GM18505 (cell line): Measurements from ENCODE around the gene CENATAC.
"Not testable (repeated sequence)": the region's sequence is repeated elsewhere in the genome, so short reads cannot be mapped to it uniquely, and the experiment has no call there.

Source experiments
- ATAC-seq: cut with Tn5 transposase; IDR thresholded peaks from one replicate; pipeline ENCODE4 v1.9.1; 2021; ENCODE audit not compliant: unreplicated experiment
- POLR2A ChIP-seq: IDR thresholded peaks from 4 replicates; pipeline ENCODE4 v1.6.1; 2011; ENCODE audit warnings: borderline replicate concordance; ENCODE audit not compliant: insufficient read depth, insufficient read length; ENCODE audit errors: extremely low read depth

Gene CENATAC

DNA sequence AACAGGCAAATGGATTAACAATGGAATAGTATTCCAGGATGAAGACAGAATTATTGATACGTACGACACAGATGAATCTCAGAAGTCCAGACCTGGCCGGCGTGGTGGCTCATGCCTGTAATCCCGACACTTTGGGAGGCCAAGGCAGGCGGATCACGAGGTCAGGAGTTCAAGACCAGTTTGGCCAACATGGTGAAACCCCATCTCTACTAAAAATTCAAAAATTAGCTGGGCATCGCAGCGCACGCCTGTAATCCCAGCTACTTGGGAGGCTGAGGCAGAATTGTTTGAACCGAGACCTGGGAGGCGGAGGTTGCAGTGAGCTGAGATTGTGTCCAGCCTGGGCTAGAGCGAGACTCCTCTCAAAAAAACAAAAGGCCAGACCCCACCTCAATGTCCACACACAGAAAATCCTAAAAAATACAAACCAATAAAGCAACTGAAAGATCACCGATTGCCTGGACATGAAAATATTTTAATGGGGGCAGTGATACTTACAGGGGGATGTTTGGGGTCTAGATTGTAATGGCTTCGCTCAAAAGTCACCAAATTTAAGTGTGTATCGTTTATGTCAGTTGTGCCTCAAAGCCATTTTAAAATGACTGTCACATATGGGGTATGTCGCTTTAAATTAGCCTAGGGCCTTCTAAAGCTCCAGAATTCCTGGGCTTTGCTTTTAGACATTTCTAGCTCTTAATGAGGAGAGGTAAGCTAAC is 16.4 kb downstream of the CENATAC start:
- no peak for ATAC-seq
- TF ChIP-seq POLR2A, result no peak

DNA sequence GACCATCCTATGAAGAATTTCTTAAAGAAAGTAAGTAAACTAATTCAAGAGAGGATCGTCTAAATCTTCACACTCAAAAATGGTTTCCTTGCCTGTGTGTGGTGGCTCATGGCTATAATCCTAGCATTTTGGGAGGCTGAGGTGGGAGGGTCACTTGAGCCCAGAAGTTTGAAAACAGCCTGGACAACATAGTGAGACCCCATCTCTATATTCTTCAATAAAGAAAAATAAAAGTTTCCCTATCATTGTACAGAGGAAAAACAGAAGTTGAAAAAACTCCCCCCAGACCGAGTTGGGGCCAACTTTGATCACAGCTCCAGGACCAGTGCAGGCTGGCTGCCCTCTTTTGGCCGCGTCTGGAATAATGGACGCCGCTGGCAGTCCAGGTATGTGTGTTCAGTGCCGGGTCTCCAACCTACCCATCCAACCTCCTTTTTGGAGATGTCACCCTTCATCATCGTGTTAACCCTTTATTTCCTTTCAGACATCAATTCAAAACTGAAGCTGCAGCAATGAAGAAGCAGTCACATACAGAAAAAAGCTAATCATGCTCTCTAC is 17.2 kb downstream of the CENATAC start:
- ATAC-seq, result no peak
- TF ChIP-seq POLR2A, result peak; percentile 42

DNA sequence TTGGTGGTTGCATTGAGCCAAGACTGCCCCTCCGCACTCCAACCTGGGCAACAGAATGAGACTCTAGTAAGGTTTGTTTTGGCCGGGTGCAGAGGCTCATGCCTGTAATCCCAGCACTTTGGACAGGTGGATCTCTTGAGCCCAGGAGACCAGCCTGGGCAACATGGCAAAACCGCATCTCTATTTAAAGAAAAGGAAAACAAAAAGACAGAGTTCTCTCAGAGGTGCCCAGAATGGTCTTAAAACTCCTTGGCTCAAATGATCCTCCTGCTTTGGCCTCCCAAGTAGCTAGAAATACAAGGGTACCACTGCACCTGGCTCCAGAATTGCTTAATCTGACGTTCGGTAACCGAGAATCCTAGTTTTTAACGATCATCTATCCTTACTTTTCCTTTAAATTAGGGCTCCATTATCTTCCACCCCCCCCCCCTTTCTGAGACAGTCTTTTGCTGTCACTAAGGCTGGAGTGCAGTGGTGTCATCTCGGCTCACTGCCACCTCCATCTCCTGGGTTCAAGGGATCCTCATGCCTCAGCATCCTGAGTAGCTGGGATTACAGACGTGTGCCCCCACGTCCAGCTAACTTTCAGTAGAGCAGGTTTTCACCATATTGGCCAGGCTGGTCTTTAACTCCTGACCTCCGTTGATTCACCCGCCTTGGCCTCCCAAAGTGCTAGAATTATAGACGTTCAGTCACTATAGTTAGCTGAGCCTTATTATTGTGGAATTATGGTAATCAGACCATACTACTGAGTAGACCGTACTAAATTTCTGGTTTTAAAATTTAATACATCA is 18.5 kb downstream of the CENATAC start:
- ATAC-seq, result no peak
- TF ChIP-seq POLR2A, result no peak

- ATAC-seq, result not testable (repeated sequence)
Measured at GRCh38 chr11:119017377-119017776, 19.4 kb downstream of the CENATAC start.

DNA sequence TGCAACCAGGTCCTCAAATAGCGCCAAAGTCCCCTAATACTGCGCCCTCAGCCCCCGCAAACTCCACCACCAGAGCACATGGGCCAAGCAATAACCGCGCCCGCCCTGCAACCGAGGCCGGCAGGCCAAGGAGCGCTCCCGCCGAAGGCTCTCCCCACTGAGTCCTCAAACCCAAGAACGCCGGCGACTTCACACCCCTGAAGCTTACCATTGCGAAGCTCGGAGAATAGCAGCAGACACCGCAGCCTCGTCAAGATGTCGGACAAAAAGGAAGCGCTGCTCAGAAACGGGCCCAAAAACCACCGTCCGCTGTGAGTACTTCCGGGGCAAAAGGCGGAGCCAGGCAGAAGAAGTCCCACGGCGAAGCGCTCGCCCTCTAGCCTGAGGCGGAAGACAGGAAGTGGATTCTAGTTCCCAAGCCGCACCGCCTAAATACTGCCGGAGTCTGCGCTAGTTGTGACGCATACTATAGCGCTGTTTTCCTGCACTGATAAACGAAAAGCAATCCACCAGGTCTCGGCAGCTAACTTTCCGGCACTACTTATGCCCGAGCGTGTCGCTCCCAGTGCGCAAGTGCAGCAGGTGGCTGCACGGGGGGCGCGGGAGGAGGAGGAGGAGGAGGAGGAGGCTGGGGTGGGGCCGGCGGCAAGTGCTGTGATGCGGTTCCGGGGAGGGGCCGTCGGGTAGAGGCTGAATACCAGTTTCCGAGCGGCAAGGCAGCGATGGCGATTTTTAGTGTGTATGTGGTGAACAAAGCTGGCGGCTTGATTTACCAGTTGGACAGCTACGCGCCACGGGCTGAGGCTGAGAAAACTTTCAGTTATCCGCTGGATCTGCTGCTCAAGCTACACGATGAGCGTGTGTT is 20.4 kb downstream of the CENATAC start, which contains the start of the genes RPS25 and TRAPPC4:
Gene RPS25 (minus strand): TSS at position 270 of the 865 bp plus-strand sequence. CDS start 59 bp downstream, at position 211.
Gene TRAPPC4 (plus strand): TSS at position 693 of the 865 bp plus-strand sequence. CDS start 30 bp downstream, at position 723.
- peak; percentile 73 for ATAC-seq
- peak; percentile 94 for TF ChIP-seq POLR2A

DNA sequence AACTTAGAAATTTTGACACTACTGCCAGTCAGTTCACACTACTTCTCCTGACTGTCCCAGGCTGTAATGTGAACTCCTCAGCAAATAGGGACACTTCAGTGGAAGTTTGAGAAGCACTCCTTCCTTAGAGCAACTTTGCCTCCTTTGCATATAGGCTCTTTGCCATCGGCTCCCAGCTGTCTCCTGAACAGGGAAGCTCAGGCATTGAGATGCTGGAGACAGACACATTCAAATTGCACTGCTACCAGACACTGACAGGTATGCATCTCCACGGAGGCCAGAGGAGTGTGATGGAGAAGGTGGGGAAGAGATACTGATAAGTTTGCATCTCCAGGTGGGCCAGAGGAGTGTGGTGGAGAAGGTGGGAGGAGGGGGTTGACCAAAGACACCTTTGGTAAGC is 22.1 kb downstream of the CENATAC start:
- TF ChIP-seq POLR2A, result no peak
- no peak for ATAC-seq

DNA sequence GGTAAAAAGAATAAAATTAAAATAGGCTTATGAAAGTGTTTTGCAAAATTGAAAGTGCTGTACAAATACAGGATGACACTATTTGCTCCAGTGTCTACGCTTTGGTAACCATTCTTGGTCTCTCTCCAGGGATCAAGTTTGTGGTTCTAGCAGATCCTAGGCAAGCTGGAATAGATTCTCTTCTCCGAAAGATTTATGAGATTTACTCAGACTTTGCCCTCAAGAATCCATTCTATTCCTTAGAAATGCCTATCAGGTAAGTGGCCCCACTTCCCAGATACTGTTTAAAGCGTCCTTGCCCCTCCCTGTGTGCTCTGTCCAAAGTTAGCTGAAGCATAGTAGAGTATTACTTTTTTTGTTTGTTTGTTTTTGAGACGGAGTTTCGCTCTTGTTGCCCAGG is 23.7 kb downstream of the CENATAC start:
- TF ChIP-seq POLR2A, result no peak

DNA sequence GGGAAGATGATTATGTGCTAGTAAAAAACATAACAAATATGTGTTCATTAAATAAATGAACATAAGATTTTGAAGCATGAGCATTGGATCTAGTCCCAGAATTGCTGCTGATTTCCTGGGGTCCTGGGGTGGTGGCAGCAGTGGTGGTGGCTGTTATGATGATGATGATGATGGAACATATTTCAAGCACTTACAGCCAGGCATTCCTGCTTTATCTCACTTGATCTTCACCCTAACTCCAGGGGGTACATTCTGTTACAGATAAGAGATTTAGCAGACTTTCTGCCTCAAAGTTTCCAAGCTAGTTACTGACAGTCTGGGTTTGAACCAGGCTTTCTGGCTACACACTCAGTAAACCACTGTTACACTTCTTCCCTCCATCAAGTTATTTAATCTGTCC is 25.8 kb downstream of the CENATAC start:
- TF ChIP-seq POLR2A, result no peak
- no peak for ATAC-seq

More for the DNA sequence above, 23.7 kb downstream of the CENATAC start:
- no peak for ATAC-seq

GRCh38 chr11:119024430-119025098 is 26.6 kb downstream of the CENATAC start:
- TF ChIP-seq POLR2A, result no peak
- ATAC-seq, result no peak

DNA sequence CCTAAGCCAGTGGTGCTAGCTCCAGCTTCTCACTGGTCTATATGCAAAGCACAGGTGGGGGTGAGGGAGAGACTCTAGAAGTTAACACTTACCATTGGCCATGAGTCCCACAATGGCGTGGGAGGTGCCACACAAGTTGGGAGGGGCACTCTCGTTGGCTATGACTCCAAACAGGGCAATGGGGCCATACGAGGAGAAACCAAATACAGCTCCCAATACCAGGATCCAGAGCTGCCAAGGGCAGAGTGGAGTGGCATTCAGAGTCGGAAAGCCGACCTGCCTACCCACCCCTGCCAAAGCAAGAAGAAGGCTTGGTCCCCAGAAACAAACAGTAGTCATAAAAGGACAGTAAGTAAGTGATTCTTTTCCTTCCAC is 27.1 kb downstream of the CENATAC start:
- no peak for ATAC-seq
- no peak for TF ChIP-seq POLR2A

GRCh38 chr11:119025541-119025940 is 27.6 kb downstream of the CENATAC start:
- no peak for TF ChIP-seq POLR2A
- no peak for ATAC-seq

DNA sequence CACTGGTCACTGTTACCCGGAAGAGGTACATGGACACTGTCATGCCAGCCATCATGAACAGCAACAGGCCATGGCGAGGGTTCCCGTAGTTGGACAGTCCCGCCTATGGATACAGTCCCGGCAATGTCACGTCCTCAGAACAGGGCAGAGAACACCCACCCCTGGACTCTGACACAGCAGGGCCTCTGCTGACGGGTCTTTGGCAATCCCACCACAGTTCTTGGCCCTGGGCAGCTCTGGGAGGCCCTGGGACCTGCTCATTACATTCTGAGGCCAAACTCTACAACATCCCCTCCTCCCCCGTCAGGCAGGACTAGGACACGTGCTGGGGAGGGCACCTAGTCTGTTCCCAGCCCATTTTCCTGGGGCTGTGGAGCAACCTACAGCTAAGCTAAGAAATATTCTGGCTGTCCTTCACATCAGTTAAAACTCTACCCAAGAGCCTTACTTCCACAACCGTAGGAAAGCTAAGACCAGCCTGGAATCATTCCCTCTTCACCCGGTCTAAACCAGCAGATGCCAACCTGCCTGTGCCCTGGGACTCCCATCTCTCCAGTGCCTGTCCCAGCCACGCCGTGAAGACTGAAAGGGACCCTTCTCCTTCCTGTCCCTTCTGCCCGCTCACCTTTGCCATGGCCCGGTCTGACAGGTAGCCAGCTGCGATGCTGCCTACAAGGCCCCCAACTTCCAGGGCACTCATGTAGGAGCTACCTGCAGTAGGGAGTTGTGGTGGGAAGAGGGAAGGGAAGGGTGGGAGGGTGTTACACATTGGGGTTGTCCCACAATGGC is 28.2 kb downstream of the CENATAC start:
- ATAC-seq, result no peak
- no peak for TF ChIP-seq POLR2A
